Measurements from ENCODE around the gene PTGER1. TPM values are rescaled to one million over a fixed set of nuclear protein-coding genes. Genes with fewer than 3 reads are reported as not detected.
A peak's percentile ranks its signal among the peaks of the same experiment; 100 is the strongest.
"Not testable (repeated sequence)": the region's sequence is repeated elsewhere in the genome, so short reads cannot be mapped to it uniquely, and the experiment has no call there.

The PTGER1 gene
- polyA plus RNA-seq, 3 donors: 1.6 to 13.3 (median 4.5) TPM

GRCh38 chr19:14460935-14461334 is 14.2 kb downstream of the PTGER1 start:
- DNase-seq (ENCODE audit: extremely low read depth in 1 of 11, low read depth in 9 of 11, low spot score in 4 of 11): no peak

- no peak for DNase-seq (ENCODE audit: extremely low read depth in 1 of 11, low read depth in 9 of 11, low spot score in 4 of 11)
These were observed 15.5 kb downstream of the PTGER1 start for GRCh38 chr19:14459703-14460102.

GRCh38 chr19:14452303-14452702 is 22.9 kb downstream of the PTGER1 start:
- not testable (repeated sequence) for DNase-seq (ENCODE audit: extremely low read depth in 1 of 11, low read depth in 9 of 11, low spot score in 4 of 11)

GRCh38 chr19:14450876-14451275 is 24.3 kb downstream of the PTGER1 start:
- no peak for DNase-seq (ENCODE audit: extremely low read depth in 1 of 11, low read depth in 9 of 11, low spot score in 4 of 11)

- DNase-seq (ENCODE audit: extremely low read depth in 1 of 11, low read depth in 9 of 11, low spot score in 4 of 11): no peak
These were observed 24.8 kb downstream of the PTGER1 start for GRCh38 chr19:14450168-14450874.

GRCh38 chr19:14449321-14449720 is 25.8 kb downstream of the PTGER1 start:
- no peak for DNase-seq (ENCODE audit: extremely low read depth in 1 of 11, low read depth in 9 of 11, low spot score in 4 of 11)

GRCh38 chr19:14446336-14447036 is 28.7 kb downstream of the PTGER1 start:
- DNase-seq (ENCODE audit: extremely low read depth in 1 of 11, low read depth in 9 of 11, low spot score in 4 of 11): no peak

GRCh38 chr19:14443632-14444216 is 31.4 kb downstream of the PTGER1 start:
- DNase-seq (ENCODE audit: extremely low read depth in 1 of 11, low read depth in 9 of 11, low spot score in 4 of 11): no peak

GRCh38 chr19:14442891-14443631 is 32.1 kb downstream of the PTGER1 start:
- no peak for DNase-seq (ENCODE audit: extremely low read depth in 1 of 11, low read depth in 9 of 11, low spot score in 4 of 11)

- DNase-seq (ENCODE audit: extremely low read depth in 1 of 11, low read depth in 9 of 11, low spot score in 4 of 11): no peak
These were observed 33.9 kb downstream of the PTGER1 start for GRCh38 chr19:14441041-14441938.

- DNase-seq (ENCODE audit: extremely low read depth in 1 of 11, low read depth in 9 of 11, low spot score in 4 of 11): no peak
These were observed 35.1 kb downstream of the PTGER1 start for GRCh38 chr19:14440049-14440448.

- no peak for DNase-seq (ENCODE audit: extremely low read depth in 1 of 11, low read depth in 9 of 11, low spot score in 4 of 11)
These were observed 36.1 kb downstream of the PTGER1 start for GRCh38 chr19:14439014-14439413.

GRCh38 chr19:14437578-14438140 is 37.5 kb downstream of the PTGER1 start:
- DNase-seq (ENCODE audit: extremely low read depth in 1 of 11, low read depth in 9 of 11, low spot score in 4 of 11): no peak

- no peak for DNase-seq (ENCODE audit: extremely low read depth in 1 of 11, low read depth in 9 of 11, low spot score in 4 of 11)
These were observed 39.7 kb downstream of the PTGER1 start for GRCh38 chr19:14435320-14436050.

- DNase-seq (ENCODE audit: extremely low read depth in 1 of 11, low read depth in 9 of 11, low spot score in 4 of 11): peak in 1 of 11 donors; percentile 9
These were observed 40.4 kb downstream of the PTGER1 start for GRCh38 chr19:14434543-14435319.

GRCh38 chr19:14433554-14434501 is 41.3 kb downstream of the PTGER1 start:
- peak in 1 of 11 donors; percentile 17 for DNase-seq (ENCODE audit: extremely low read depth in 1 of 11, low read depth in 9 of 11, low spot score in 4 of 11)
